CD4-positive, alpha-beta T cell treated with Interleukin-17A for 1 hour (primary cell): Measurements from ENCODE around the gene NPPB.

Source experiments
- DNase-seq: peaks from one replicate; pipeline ENCODE4 v3.0.0-alpha.2; 2020

NPPB gene

DNA sequence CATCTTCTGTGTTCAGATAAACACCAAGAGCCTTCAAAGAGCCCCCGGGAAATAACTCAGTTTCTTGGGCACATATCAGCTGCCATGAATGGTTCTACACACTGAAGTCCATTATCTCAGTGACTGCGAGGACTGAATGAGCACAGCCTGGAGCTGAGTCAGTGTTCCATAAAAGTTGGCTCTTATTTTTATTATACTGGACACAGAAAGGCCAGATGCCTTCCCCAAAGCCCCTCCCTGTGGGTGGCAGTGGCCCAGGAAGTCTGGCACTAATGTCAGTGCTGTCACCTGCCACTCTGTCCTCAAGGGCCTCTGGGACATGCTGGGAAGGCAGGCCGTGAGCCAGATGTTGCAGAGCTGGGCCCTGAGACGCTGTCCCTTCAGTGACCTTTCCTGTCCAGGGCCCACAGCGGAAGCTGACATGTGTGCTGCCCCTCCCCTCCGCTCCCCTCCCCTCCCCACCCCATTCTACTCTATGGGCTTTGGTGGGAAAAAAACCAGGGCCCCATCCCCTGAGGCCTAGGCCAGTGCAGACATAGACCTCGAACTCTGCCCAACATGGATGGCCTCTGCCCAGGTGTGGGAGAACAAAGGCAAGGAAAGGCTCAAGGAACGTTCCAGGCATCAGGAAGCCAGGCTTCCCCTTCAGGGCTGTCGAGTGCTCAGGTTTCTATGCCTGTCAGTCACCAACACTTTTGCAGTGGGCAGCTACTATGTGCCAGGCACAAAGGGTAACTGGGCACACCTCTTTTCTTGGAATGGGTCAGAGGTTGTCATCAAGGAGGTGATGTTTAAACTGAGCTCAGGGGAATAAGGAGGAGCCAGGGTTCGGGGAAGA is 22.4 kb upstream of the NPPB start:
- no peak for DNase-seq

DNA sequence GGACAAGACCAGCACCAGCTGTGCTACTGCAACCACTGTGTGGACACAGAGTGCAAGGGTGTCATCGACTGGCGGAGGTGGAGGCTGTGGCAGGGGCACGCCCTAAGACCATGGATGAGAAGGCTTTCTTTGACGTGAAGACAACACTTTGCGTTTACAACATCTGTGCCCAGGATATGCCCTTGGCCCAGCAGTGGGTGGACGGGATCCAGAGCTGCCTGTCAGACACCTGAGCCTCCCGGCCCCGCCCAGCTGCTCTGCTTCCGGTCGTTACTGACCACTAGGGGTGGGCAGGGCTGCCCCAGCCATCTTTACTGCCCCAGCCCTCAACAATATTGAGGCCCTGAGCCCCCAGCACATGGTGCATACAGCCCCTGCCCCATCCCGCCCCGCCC is 21.4 kb upstream of the NPPB start:
- DNase-seq: no peak

DNA sequence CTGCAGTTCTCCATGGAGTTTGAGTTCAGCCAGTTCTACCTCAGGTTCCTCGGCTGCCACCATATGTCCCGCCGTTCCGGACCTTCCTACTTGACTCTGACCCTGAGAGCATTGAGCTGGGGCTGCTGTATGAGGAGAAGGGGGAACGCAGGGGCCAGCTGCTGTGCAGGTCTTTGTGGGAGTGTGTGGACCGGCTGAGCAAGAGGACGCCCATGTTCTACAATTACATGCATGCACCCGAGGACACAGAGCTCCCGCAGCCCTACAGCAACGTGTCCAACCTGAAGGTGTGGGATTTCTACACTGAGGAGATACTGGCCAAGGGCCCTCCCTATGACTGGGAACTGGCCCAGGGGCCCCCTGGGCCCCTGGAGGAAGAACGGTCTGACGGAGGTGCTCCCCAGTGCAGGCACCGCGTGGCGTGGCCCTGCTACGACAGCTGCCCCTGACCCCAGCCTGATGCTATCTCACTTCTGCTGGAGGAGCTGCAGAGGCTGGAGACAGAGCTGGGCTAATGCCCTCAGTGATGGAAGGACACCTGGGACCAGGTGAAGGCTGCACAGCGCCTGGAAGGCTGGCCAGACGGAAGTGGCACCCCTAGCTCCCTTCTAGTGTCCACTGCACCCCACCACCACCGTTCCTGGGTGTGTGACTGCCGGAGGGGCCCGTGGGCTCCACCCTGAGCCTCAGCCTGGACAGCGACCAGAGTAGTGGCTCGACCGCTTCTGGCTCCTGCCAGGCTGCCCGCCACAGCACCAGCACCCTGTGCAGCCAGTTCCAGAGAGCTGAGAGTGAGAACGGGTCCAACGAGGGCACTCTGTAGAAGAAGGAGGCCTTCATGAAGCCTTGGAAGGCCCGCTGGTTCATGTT is 20.8 kb upstream of the NPPB start:
- DNase-seq: no peak

DNA sequence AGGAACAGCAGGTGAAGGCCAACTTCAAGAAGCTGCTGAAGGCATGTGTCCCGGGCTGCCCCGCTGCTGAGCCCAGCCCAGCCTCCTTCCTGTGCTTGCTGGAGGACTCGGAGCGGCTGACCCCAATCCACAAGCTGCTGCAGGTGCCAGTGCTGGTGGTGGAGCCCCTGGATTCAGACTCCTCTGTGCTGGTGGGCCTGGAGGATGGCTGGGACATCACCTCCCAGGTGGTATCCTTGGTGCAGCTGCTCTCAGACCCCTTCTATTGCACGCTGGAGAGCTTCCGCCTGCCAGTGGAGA is 20.1 kb upstream of the NPPB start:
- no peak for DNase-seq

DNA sequence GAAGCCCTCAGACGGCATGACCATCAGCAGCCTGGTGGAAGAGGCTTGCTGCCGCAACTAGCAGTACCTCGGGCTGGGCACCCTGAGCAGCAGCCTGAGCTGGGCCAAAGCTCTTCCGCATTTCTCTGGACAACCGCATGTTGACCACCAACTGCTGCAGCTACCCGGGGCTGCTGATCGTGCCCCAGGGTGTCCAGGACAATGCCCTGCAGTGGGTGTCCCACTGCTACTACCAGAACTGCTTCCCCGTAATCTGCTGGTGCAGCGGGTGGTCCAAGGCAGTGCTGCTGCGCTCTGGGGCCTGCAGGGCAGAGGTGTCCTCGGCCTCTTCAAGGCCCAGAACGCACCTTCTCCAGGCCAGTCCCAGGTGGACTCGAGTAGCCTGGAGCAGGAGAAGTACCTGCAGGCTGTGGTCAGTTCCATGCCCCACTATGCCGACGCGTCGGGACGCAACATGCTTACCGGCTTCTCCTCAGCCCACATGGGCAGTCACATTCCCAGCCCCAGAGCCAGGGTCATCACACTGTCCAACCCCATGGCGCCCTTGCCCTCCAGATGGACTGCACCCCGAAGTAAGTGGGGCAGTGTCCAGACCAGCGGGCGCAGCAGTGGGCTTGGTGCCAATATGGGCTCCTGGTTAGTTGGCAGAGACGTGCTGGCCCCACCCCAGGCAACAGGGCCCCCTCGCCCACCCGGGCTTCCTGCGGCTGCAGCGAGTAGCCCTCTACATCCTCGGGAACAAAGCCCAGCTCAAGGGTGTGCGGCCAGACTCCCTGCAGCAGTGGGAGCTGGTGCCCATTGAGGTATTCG is 19.5 kb upstream of the NPPB start:
- DNase-seq: no peak

DNA sequence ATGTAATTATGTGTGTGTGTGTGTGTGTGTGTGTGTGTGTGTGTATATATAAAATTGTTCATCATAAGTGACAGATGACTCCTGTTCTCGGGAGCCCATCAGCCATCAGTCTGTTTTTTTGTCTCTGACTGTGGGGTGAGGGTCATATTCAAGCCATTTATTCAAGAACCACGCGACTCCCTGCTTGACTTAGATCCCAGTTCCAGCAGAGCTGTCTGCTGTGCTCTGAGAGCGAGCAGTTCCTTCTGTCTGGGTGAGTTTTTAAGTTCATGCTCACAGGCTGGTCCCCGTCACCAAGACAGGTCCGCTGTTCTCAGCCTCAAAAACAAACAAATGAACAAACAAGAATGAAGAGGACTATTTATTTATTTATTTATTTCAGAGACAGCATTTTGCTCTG is 18.3 kb upstream of the NPPB start:
- no peak for DNase-seq

DNA sequence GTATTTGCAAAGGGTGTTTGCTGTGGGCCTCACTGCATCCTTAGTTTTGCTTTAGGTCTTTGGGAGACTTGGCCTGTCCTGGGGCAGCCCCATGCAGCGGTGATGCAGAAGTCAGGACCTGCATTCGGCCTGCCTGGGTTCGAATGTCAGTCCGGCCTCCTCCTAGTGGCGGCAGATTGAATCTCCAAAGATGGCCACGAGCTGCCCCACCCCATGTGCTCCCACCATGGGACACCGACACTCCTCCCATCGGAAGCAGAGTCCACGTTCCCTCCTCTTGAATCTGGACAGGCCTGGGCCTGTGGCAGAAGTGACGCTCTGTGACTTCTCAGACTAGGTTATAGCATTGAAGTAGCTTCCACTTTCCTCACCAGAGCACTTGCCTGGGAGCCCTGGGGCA is 16.3 kb upstream of the NPPB start:
- DNase-seq: no peak

DNA sequence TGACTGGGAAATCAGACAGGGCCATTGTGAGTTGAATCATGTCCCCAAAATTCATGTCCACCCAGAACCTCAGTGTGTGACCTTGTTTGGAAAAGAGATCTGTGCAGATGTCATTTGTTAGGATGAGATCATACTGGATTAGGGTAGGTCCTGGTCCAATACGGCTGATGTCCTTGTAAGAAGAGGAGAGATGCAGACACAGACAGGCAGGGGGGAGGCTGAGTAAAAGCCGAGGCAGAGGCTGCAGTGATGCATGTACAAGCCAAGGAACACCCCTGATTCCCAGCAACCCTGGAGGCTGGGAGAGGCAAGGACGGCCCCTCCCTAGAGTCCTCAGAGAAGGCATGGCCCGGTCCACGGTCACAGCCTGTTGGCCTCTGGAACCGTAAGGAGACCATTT is 15.9 kb upstream of the NPPB start:
- DNase-seq: no peak

DNA sequence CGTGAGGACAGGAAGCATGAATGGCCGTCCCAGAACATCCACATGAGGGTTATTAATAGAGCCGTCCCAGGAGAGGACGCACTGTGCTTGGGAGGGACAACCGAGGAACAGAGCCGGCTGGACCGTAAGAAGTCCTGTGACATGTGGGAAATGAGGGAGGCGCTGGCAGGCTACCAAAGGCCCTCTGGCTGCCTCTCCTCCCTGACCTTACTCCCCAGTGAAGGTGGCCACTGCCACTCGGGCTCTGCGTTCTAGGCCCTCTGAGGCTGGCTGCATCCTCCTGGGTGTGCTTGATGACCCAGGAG is 15.5 kb upstream of the NPPB start:
- no peak for DNase-seq

DNA sequence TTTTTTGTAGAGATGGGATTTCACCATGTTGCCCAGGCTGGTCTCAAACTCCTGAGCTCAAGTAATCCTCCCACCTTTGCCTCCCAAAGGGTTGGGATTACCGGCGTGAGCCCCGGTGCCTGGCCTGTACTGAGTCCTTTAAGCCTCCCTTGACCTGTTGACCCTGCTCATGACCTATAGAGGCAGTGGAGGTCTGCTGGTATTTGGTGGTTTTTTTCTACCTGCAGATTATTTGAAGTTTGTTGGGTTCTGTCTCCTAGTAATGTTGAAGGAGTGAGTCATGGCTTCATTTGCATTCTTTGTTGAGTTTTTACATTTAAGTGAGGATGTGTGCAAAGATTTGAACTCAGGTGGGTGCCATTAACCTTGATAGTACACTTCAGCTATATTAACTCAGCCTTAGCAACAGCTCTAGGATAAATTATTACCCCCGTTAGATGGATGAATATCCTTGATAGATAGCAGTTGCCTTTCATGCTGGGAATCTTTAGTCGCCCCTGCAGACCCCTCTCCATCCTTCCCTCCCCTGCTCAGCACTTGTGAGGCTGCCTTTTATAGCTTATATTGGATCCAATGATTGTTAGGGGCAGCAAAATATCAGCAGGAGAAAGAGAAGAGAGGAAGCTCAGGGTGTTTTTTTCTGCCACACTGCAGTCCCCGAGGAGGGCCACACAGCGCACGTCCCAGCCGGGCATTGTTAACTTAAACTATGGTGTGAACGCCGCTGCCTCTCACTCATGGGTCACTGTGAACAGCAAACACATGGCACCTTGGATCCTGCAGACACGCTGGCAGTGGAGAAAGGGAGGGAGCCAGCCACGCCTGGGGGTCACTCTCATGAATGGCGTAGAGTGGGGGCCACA is 14.9 kb upstream of the NPPB start:
- DNase-seq: no peak

DNA sequence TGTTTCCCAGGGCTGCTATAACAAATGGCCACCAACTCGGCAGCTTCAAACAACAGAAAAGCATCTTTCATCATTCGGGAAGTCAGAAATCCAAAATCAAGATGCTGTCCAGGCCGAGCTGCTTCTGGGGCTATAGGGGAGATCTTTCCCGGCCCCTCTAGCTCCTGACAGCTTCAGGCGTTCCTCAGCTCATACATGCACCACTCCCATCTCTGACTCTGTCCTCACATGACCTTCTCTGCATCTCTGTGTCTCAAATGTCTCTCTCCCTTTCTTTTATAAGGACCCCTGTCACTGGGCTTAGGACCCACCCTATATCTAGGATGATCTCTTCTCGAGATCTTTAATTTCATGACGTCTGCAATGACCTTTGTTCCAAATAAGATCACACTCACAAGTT is 13.8 kb upstream of the NPPB start:
- no peak for DNase-seq

DNA sequence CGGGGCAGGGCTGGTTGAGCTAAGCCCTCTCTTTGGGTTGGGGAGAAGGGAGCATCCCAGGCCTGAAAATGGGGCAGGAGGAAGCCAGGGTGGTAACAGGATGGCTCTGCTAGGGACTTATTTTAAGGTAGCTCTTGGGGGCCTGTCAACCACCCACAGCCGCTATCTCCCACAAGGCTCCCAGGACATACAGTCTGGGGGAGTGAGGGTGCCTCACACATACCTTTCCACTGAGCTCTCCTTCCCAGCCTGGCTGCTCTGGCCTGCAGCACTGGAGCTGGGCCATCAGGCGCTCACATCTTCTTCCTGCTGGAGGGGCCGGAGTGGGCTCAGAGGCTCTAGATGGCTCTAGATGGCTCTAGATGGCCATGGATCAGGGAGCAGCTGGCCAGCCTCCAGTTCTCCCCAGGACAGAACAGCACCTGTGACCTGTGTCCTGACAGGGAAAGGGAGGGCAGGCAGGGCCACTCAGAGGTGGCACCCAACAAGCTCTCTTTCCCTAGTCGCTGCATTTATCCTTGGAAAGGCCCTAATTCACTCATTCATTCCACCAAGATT is 11.0 kb upstream of the NPPB start:
- DNase-seq: no peak

DNA sequence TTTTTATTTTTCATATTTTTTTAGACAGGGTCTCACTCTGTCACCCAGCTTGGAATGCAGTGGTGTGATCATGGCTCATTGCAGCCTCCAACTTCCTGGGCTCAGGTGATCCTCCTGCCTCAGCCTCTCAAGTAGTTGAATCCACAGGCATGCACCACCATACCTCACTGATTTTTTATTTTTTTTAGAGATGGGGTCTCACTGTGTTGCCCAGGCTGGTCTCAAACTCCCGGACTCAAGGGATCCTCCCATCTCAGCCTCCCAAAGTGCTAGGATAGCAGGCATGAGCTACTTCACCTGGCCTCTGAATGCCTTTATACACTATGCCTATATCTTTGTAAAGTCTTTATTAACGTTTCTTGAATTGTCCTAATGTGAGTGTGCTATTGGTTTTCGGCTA is 10.4 kb upstream of the NPPB start:
- no peak for DNase-seq

DNA sequence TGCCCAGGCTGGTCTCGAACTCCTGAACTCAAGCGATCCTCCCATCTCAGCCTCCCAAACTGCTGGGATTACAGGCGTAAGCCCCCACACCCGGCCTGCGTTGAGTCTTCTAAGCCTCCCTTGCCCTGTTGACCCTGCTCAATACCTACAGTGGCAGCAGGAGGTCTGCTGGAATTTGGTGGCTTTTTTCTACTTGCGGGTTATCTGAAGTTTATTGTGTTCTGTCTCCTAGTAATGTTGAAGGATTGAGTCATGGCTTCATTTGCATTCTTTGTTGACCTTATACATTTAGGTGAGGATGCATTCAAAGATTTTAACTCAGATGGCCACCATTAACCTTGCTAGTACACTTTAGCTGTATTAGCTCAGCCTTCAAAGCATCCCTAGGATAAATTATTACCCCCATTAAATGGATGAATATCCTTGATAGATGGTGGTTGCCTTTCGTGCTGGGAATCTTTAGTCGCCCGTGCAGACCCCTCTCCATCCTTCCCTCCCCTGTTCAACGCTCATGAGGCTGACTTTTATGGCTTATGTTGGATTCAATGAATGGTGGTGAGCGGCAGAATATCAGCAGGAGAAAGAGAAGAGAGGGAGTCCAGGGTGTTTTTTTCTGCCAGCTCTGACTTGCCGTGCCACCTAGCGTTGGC is 9.7 kb upstream of the NPPB start:
- no peak for DNase-seq

DNA sequence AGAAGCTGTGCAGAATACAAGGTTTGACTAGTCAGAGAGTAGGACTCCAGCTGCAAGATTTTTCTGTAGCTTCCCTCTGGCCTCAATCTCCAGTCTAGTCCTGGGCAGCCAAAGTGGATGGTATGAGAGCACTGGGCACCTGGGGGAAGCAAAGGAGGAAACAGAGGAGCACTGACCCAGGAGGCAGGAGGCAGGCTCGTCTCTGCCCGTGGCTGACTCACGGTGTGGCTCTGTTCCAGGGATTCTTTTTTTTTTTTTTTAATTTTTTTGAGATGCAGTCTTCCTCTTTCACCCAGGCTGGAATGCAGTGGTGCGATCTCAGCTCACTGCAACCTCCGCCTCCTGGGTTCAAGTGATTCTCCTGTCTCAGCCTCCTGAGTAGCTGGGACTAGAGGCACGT is 4.1 kb upstream of the NPPB start:
- no peak for DNase-seq

DNA sequence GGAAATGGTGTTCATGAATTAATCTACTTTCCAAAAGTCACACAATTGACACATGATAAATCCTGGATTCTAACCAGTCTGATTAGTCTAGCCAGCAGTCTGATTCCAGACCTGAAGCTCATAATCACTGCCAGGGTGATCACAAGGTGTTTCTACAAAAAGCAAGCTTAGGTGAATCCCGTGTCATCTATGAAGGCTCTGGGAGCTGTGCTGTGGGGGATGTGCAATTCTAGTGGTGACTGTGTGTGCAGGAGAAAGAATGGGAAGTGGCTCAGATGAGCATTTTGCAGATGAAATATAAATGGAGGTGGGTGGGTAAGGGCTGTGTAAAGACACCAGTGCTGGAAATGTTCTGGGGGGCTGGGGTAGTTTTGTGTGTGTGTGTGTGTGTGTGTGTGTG is 1.8 kb upstream of the NPPB start:
- DNase-seq: no peak

DNA sequence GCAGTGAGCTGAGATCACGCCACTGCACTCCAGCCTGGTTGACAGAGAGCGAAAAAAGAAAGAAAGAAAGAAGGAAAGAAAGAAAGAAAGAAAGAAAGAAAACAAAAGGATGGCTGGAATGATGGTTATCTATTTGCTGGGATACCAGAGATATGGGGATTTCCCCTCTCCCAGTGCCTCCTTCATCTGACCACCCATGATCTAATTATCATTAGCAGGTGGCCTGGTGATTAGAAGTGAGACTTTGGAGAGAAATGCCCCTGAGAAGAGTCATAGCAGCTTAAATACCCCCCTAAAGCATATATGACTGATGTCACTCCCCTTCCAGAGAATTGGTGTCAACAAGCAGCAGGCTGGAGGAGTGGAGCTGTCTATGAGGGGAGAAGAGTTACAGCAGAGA is 1.3 kb upstream of the NPPB start:
- no peak for DNase-seq

DNA sequence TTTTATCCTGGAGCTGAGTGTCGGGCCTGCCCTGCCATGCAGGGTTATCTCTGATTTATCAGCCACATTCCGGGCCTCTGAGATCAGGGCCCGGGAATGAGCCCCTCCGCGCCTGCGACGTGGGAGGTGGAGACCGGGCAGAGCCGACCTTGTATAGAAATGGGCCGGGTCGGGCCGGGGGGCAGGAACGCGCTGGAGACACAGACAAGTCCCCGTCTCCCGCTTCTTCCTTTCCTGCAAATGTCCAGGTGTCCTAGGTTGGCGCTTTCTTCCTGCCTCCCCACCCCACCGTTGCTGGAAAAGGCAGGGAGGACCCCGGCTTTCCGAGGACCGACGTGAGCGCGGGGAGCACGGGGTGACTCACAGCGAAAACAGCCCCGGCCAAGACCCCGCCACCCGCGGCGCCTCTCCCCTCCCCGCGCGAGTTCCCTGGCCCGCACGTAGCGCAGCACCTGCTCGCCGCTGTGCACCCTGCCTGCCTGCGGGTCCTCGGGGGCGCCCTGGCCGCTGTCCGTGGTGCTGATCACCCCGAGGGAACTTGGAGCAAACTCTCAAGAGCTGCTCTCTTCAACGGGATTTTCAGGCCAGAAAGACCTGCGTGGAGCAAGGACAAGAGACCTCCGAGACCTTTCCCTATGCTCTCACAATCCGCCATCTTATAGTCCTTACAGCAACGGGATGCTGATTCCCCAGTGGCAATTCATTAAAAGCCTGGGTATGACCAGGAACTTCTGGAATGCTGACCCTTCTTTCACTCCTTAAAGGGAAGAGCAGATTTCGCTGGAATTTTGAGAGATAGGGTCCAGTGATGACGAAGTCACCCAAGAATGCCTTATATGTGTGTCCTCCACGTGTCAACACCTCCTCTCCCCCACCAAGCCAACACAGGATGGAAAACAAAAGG is 475 bp upstream of the NPPB start:
- peak; percentile 58 for DNase-seq

DNA sequence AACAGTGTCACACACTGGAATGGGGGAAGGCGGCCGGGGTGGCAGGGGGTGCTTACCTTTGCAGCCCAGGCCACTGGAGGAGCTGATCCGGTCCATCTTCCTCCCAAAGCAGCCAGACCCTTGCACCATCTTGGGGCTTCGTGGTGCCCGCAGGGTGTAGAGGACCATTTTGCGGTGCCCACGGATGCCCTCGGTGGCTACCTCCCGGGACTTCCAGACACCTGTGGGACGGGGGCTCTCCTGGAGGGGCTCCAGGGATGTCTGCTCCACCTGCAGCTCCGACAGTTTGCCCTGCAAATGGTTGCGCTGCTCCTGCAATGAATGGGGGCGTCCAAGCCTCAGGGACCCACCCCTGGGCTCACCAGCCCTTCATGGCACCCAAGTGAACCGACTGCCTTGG is 587 bp downstream of the NPPB start:
- no peak for DNase-seq

DNA sequence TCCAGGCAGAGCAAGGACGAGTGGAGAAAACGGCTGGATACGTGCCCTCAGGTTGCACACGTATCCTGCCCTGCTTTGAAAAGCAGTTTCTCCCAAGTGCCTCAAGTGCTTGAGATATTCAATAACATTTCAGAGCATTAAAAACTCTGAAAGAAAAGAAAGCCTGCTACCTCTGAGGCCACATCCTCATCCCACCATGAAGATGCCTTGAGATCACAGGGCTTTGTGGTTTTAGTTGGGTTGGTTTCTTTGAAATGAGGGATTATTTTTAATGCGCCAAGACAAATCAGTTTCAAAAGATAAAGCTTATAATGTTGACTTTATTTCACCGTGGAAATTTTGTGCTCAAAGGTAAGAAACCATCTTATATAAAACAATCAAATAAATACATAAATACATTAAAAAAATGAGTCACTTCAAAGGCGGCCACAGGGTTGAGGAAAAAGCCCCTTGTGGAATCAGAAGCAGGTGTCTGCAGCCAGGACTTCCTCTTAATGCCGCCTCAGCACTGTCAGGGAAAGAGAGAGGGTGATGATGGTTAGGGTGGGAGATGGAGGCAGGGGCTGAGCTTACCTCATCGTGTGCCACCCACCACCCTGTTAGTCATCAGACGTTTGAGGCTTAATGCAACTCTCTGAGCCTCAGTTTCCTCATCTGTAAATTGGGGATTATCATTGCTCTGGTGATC is 1.4 kb downstream of the NPPB start:
- DNase-seq: no peak
